GM19324 (cell line): ENCODE results near the gene ULK4.
"Not testable (repeated sequence)": the region's sequence is repeated elsewhere in the genome, so short reads cannot be mapped to it uniquely, and the experiment has no call there.

Source experiments
- ATAC-seq: cut with Tn5 transposase; IDR thresholded peaks from one replicate; pipeline ENCODE4 v1.9.1; 2021; ENCODE audit warnings: mild to moderate bottlenecking, moderate library complexity; ENCODE audit not compliant: unreplicated experiment, low FRiP score

The ULK4 gene

GRCh38 chr3:41697702-41698101 lies 264.2 kb downstream of the ULK4 start:
- ATAC-seq = no peak

DNA sequence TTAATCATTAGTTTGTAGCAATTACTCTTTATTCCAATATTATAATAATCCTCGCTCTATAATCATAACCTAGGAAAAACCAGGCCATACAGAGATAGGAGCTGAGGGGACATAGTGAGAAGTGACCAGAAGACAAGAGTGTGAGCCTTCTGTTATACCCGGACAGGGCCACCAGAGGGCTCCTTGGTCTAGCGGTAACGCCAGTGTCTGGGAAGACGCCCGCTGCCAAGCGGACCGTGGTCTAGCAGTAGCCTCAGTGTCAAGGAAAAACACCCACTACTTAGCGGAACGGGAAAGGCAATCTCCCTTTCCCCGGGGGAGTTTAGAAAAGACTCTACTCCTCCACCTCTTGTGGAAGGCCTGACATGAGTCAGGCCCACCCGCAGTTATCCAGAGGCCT lies 266.1 kb downstream of the ULK4 start:
- ATAC-seq = not testable (repeated sequence)

DNA sequence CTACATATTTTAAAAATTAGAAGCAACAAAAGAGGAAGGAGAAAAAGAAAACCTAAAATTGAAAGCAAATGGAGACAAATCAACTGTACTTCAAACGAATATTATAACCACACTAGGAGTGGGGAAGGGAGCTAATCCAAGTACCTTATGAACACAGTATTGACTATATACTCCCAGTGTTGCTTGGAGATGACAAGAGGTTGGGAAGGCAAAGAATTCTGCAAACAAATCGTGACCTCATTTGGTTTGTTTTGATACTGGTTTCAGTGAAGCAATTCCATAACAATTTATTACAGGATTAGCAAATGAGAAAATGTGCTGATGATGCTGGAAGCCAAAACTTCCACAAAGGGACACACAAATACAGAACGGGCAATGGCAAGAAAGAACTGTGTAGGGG lies 268.1 kb downstream of the ULK4 start:
- ATAC-seq = no peak

GRCh38 chr3:41690766-41691563 lies 270.9 kb downstream of the ULK4 start:
- no peak for ATAC-seq

- no peak for ATAC-seq
Measured at GRCh38 chr3:41688595-41689380, 273.1 kb downstream of the ULK4 start.

GRCh38 chr3:41684797-41685735 lies 276.8 kb downstream of the ULK4 start:
- ATAC-seq = no peak

GRCh38 chr3:41683666-41684350 lies 278.1 kb downstream of the ULK4 start:
- no peak for ATAC-seq

- ATAC-seq = no peak
Measured at GRCh38 chr3:41682996-41683395, 278.9 kb downstream of the ULK4 start.

- ATAC-seq = no peak
Measured at GRCh38 chr3:41682382-41682781, 279.5 kb downstream of the ULK4 start.

- no peak for ATAC-seq
Measured at GRCh38 chr3:41681479-41681878, 280.4 kb downstream of the ULK4 start.

GRCh38 chr3:41679374-41679773 lies 282.5 kb downstream of the ULK4 start:
- ATAC-seq = no peak

GRCh38 chr3:41675102-41675501 lies 286.8 kb downstream of the ULK4 start:
- ATAC-seq = not testable (repeated sequence)

GRCh38 chr3:41674449-41674848 lies 287.5 kb downstream of the ULK4 start:
- no peak for ATAC-seq

DNA sequence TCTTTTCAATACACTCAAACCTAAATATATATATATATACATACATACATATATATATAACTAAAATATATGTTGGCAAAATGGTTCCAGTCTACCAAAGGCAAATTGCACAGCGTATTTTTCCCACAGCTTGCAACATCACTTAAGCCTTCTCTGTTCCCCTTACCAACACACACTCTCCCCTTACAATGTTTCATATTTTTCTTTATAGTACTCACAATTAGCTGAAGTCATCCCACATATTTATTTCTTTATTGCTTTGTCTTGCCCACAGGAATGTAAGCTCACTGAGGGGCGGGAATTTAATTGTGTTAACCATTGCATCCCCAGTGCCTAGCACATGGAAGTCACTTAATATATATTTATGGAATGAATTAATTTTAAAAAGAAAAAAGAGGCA lies 288.3 kb downstream of the ULK4 start:
- ATAC-seq = no peak

- ATAC-seq = no peak
Measured at GRCh38 chr3:41668379-41668778, 293.5 kb downstream of the ULK4 start.

- ATAC-seq = no peak
Measured at GRCh38 chr3:41662288-41662687, 299.6 kb downstream of the ULK4 start.

GRCh38 chr3:41661796-41662195 lies 300.1 kb downstream of the ULK4 start:
- no peak for ATAC-seq

GRCh38 chr3:41660510-41660909 lies 301.4 kb downstream of the ULK4 start:
- no peak for ATAC-seq

- ATAC-seq = no peak
Measured at GRCh38 chr3:41653571-41654239, 308.2 kb downstream of the ULK4 start.

DNA sequence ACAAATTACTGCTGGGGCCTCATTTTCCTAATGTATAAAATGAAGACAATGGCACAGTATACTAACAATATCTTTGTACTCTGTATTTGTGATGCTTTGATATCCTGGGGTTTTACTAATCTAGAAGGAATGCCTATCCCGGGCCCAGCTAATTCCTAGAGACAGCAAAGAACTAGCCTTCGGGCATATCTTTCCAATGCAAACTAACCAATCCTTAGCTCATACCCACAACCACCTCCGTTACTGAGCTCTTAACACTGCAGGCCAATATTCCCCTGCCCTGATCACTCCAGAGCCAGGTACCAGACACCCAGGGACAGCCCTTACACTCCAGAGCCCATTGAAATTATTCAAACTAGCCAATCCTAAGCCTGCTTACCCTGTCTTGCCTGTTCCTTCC lies 309.0 kb downstream of the ULK4 start:
- no peak for ATAC-seq
